Neural crest cell (in vitro differentiated cells): Measurements from ENCODE around the gene TMEM117. TPM values are rescaled to one million over a fixed set of nuclear protein-coding genes. Genes with fewer than 3 reads are reported as not detected.

Experiments used
- DNase-seq: peaks from one replicate; pipeline ENCODE4 v3.0.0; 2021; ENCODE audit warnings: low read depth, mixed read lengths, low spot score
- H3K27ac Mint-ChIP-seq: one replicate; pipeline ENCODE4 v1.8.0; 2021; ENCODE audit warnings: mild to moderate bottlenecking, mixed read lengths; ENCODE audit not compliant: unreplicated experiment
- H3K27me3 Mint-ChIP-seq: 2 replicates; pipeline ENCODE4 v1.8.0; 2021; ENCODE audit warnings: low read depth, mild to moderate bottlenecking, mixed read lengths
- H3K36me3 Mint-ChIP-seq: 2 replicates; pipeline ENCODE4 v1.8.0; 2021; ENCODE audit warnings: low read depth, mild to moderate bottlenecking, mixed read lengths
- H3K4me1 Mint-ChIP-seq: 2 replicates; pipeline ENCODE4 v1.8.0; 2021; ENCODE audit warnings: mixed read lengths
- H3K4me3 Mint-ChIP-seq: one replicate; pipeline ENCODE4 v1.8.0; 2021; ENCODE audit warnings: mild to moderate bottlenecking, mixed read lengths
- H3K9me3 Mint-ChIP-seq: 2 replicates; pipeline ENCODE4 v1.8.0; 2021; ENCODE audit warnings: mixed read lengths
- total RNA-seq: library from RNA; stranded (reverse); gene quantifications from 2 replicates; pipeline ENCODE4 v1.2.1, GENCODE V29; 2021
- TF ChIP-seq, protein P1 (sequence below): fragments of 200-600 bp; sonication (generic); conservative IDR thresholded peaks from 2 replicates; pipeline ENCODE4 v1.5.0; 2021; ENCODE audit warnings: antibody characterized with exemption, mild to moderate bottlenecking

TMEM117 gene
- total RNA-seq, 1 donor from 2014 or later = 7.6 TPM

DNA sequence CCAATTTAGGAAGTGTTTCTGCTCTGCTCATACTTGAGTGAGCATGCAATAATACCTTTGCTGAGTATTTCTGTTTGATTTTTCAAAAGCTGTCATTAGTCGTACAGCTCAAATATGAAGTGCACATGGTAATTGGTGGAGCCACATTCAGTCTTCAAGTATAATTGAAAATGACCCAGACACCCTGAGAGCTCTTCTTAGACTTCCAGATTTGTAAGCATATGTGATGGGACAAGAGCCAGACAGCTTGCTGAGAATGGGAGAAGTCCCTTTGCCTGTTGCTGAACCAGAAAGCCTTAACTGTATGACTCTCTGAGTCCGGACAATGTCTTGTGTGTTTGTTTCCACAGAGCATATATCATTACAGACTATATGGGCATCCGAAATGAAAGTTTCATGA is 307.3 kb downstream of the TMEM117 start:
- Mint-ChIP-seq H3K9me3 (peaks cover 3% of the 10 kb centered on the region), H3K4me3 (no peak overlapping the region), H3K36me3 (no peaks in the 10 kb centered on the region), H3K27ac (no peak overlapping the region), H3K4me1 (no peaks in the 10 kb centered on the region), H3K27me3 (no peaks in the 10 kb centered on the region)
- TF ChIP-seq, protein P1, sequence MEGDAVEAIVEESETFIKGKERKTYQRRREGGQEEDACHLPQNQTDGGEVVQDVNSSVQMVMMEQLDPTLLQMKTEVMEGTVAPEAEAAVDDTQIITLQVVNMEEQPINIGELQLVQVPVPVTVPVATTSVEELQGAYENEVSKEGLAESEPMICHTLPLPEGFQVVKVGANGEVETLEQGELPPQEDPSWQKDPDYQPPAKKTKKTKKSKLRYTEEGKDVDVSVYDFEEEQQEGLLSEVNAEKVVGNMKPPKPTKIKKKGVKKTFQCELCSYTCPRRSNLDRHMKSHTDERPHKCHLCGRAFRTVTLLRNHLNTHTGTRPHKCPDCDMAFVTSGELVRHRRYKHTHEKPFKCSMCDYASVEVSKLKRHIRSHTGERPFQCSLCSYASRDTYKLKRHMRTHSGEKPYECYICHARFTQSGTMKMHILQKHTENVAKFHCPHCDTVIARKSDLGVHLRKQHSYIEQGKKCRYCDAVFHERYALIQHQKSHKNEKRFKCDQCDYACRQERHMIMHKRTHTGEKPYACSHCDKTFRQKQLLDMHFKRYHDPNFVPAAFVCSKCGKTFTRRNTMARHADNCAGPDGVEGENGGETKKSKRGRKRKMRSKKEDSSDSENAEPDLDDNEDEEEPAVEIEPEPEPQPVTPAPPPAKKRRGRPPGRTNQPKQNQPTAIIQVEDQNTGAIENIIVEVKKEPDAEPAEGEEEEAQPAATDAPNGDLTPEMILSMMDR = no peak
- no peak for DNase-seq

- Mint-ChIP-seq H3K4me3 (no peak overlapping the region), H3K36me3 (no peaks in the 10 kb centered on the region), H3K27ac (no peak overlapping the region), H3K4me1 (peaks cover 4% of the 10 kb centered on the region), H3K27me3 (no peaks in the 10 kb centered on the region), H3K9me3 (peaks cover 3% of the 10 kb centered on the region)
- TF ChIP-seq, protein P1 = no peak
- DNase-seq = no peak
Measured at GRCh38 chr12:44148936-44149335, 313.1 kb downstream of the TMEM117 start.

- no peak for DNase-seq
- Mint-ChIP-seq H3K27me3 (no peaks in the 10 kb centered on the region), H3K27ac (no peak overlapping the region), H3K9me3 (no peaks in the 10 kb centered on the region), H3K36me3 (no peaks in the 10 kb centered on the region), H3K4me3 (no peak overlapping the region), H3K4me1 (peaks cover 24% of the 10 kb centered on the region)
- TF ChIP-seq, protein P1 = no peak
Measured at GRCh38 chr12:44154128-44154527, 318.2 kb downstream of the TMEM117 start.

DNA sequence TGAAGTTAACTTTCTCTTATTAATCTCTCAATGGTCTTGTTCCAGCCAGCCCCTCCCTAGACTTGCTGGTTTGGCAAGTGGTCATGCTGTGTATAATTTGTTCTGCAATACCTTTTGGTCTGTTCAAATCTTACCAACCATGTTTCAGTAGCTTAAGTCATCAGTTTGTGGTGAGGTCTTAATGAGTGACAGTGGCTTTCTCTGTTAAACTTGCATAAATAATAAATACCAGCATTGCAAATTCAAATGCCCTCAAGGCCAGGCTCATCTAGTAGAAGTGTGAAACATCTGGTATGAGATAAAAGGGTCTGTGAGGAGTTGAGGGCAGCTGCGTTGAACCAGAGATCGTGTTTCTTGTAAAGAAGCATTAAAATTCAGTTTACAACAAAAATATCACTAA is 319.5 kb downstream of the TMEM117 start:
- Mint-ChIP-seq H3K27ac (no peak overlapping the region), H3K36me3 (no peaks in the 10 kb centered on the region), H3K27me3 (no peaks in the 10 kb centered on the region), H3K9me3 (no peaks in the 10 kb centered on the region), H3K4me3 (no peak overlapping the region), H3K4me1 (peaks cover 24% of the 10 kb centered on the region)
- TF ChIP-seq, protein P1 = no peak
- no peak for DNase-seq

DNA sequence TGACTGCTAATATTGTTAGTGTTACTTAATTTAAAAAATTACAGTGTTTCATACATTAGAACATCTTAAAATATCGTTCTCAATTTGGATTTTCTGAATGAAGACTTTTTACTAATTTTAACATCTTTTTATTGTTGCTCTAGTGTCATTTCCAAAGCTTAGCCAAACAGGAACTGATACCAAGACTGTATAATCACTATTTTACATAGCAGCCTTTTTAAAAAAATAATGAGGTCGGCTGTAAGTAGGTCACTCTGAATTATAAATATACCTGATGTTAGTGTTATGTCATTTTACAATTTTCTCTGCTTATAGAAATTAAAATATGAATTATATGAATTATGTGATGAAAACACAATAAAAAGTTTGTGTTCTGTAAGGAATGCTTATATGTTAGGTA is 321.5 kb downstream of the TMEM117 start:
- no peaks in the 10 kb centered on the region for H3K9me3 Mint-ChIP-seq
- no peak overlapping the region for H3K27ac Mint-ChIP-seq
- H3K36me3 Mint-ChIP-seq = no peaks in the 10 kb centered on the region
- H3K27me3 Mint-ChIP-seq = no peaks in the 10 kb centered on the region
- peaks cover 24% of the 10 kb centered on the region for H3K4me1 Mint-ChIP-seq
- no peak for DNase-seq
- TF ChIP-seq, protein P1 = no peak
- H3K4me3 Mint-ChIP-seq = no peak overlapping the region

DNA sequence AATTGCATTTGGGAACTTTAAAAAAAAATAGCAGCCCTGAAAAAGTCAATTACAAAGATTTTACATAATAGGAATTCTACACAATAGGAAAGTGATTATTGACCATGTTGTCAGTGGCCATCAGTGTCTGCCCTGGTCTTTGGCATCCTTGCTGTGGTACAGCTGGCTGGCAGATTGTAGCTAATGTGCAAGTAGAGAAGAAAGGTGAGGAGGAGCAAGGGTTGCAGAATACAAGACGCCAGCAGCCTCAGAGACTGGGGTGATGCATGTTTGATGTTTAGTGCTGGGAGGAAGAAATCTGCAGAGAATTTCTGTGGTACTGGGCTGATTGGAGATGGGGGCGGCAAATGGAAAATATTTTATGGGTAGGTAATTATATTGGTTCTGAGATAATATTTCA is 322.9 kb downstream of the TMEM117 start:
- TF ChIP-seq, protein P1 = no peak
- no peak for DNase-seq

More for the DNA sequence above, 322.9 kb downstream of the TMEM117 start:
- Mint-ChIP-seq H3K36me3 (no peaks in the 10 kb centered on the region), H3K9me3 (no peaks in the 10 kb centered on the region), H3K27me3 (no peaks in the 10 kb centered on the region), H3K27ac (no peak overlapping the region), H3K4me3 (no peak overlapping the region), H3K4me1 (peaks cover 24% of the 10 kb centered on the region)
